HG03521 (cell line): ENCODE measurements around the gene RHEB.

Experiments
- ATAC-seq: cut with Tn5 transposase; IDR thresholded peaks from one replicate; pipeline ENCODE4 v1.9.1; 2021; ENCODE audit warnings: mild to moderate bottlenecking, moderate library complexity; ENCODE audit not compliant: unreplicated experiment

Gene RHEB

DNA sequence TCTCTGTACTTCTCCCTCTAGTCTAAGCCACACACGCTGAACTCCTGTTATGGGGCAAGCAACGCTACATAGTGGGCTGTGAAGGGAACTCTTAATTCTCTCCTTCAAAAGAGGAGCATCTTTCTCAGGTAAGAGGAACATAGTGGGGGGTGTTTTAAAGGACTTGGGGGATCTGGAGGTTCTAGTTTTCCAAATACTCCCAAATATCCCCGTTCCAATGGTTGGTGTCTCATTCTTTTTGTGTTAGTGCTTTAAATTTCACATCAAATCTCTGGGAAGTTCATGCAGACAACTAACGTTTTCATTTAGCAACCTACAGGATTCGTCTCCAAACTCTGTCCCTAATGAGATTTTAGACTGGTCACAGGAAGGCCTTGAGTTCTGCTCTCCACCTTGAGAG, 97.5 kb downstream of the RHEB start:
- no peak for ATAC-seq

- no peak for ATAC-seq
Observed at GRCh38 chr7:151420144-151420543, 99.6 kb downstream of the RHEB start.

DNA sequence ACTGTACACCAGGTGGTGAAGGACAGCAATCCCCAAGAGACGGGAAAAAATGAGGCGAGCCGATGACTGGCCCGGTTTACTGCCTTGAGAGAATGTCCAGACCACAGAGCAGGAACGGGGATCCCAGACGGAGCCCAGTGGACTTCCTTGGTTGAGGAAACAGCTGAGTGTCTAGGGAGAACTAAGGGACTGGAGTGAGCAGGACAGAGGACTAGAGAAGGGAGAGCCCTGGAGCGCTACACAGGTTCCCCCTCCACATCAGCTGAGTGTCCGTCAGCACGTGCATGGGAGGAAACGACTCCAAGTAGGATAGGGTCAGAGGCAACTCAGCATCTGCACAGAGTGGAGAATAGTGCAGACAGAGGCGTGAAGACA, 102.8 kb downstream of the RHEB start:
- no peak for ATAC-seq

- ATAC-seq = no peak
Observed at GRCh38 chr7:151416112-151416940, 103.4 kb downstream of the RHEB start.
